NCI-H1930 (cell line): ENCODE data around the gene DRC3.

Experiments used
- DNase-seq, 2 experiments: peaks; one replicate each; lab custom pipeline; 2025; lab: John Stamatoyannopoulos, UW

DRC3 gene

DNA sequence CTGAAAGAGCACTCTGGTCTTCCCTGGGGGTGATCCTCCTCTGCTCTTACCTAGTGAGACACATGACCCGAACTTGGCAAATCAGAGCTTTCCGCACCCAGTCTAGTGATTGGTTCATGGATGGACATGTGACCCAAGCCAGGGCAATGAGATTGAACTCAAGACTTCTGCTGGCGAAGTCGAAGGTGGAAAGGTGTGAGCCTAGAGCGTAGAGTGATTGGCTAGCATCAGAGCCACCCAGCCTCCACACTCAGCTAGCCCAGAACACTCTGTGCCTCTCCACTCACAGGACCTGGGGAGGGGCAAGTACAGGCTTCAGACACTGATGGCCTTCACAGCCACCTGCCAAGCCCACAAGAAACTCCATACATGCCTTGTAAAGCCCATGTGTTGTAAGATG is 48.7 kb downstream of the DRC3 start:
- no peak for DNase-seq

DNA sequence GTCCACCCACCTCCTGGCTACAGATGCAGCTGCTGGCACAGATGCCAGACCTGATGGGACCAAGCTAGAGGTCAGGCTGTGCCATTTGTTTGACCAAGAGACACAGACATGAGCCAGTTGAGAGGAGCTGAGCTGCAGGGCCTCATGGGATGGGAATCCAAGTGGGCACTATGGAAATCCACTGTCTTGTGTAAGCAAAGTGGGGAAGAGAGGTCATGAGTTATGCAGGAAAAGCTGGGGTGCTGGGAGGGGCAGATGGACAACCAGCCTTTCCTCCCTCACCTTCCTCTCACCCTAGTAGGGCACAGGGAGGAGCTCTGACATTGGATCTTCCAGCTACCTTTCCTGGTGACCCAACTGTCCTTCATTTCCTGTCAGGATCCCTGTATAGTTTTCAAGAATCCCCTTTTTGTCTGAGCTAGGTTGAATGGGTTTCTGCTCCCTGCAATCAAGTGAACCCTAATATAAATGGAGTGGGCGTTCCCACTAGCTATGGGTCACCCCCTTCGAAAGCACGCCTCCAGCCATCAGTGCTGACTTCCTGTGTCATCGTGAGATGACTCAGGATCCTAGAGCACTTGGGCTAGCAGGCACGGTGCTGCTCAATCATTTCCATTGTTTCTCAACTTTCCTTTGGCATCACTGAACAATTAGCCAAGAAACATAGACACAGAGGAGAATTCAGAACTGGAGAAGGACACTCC is 52.7 kb downstream of the DRC3 start:
- no peak for DNase-seq

DNA sequence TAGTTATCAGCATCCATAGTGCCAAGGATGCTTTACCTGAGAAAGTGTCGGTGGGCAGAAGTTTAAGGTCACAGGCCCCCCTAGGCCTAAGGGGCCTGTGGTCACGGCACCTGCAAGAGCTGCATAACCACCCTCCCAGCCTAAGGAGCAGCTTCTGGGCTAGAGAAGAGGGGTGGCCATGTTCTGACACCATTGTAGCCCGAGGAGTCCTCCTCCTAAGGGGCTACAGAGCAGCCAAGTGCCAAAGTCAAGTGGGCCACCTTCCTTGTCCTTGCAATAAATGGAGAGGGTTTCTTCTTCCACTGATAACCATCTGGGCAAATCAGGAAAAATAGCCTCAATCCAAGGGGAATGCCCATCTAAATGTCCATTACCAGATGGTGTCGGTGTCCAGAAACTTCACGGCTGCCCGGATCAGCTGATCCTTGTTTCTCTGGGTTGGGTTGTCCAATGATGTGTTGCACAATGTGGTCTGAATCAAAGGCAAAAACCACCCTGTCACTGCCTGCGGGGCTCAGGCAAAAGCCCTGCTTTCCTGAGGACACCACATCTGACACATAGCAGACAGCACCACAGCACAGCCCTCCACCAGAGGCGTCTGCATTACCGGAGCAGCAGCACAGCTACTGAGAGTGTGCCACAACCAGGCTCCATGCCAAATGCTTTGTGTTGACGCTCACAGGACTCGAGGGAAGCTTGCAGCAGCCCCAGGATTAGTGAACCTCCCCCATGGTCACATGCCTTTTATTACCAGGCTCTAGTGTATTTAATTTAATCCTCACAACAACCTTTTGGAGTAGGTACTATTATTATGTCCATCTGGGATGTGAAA is 53.5 kb downstream of the DRC3 start:
- no peak for DNase-seq

DNA sequence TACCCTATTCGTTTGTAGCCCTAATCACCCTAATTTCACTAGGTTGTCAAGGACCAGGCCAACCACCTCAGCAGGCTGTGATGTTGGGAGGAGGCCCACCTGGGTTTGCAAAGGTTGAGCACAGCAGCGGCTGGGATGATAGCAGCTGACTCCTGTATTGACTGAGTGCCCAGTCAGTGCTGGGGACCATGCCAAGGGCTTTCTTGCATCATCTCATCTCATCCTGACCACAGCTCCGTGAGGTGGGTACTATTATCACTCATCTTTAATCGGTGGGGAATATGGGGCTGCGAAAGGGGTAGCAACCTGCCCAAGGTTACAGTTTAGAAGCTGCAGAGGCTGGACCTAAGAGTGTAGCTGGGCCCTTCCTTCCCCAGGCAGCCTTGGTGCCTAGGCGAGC is 54.6 kb downstream of the DRC3 start:
- no peak for DNase-seq

DNA sequence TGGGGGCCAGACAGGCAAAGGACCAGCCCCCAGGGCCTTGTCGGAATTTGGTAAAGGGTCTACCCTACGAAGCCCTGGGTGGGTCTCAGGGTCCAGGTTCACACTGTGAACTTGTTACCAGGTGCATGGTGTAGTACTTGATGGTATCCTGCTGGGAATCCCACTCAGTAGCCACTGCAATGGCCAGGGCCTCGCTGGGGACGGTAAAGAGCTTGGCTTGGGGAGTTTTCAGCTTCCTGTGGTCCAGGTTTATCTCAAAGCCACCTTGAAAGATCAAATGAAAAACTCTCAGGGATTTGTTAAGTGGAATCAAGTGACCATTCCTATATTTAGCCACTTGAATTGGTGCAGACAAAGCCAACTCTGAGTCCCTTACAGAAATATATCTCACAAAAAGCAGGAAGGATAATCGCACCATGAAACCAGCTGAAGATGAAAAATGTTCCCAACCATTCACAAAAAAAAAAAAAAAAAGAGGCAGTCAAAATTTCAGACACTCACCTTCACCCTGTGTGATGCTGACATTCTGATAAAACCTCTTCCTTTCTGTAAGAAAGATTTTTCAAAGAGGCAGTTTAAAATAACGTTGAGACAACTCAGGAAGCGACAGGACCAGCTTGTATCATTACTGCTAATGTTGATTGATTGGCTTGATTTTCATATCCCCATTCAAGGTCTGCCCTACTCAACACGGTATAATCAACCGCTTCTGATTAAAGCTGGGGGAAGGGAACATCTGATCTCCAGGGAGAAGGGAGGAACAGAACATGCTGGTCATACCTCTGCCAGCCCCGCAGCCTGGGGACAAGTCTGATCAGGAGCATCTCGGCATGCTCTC is 55.7 kb downstream of the DRC3 start:
- DNase-seq, result no peak

DNA sequence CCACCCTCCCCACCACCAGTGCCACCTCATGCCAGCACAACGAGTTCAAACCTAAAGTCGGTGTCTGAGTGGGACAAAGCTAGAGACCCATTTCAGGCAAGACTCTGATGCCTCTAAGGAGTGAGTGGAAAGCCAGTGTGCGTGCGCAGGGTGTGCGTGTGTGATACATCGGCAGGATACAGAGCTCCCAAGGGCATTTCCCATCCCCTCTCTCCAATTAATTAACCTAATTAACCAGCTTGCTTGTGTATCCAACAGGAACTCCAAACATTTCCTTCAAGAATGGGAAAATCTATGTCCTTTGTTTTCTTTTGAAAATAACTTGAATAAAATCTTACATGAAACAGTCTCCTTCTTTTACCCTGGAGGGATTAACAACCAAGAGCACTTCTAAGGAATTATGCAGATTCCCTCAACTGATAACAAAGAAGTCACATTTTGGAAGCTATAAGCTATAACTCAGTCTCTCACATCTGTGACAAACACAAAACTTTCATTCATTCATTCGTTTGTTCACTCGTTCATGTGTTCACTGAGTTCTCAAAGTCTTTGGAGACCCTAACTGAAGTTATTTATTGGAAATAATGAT is 56.4 kb downstream of the DRC3 start:
- no peak for DNase-seq

DNA sequence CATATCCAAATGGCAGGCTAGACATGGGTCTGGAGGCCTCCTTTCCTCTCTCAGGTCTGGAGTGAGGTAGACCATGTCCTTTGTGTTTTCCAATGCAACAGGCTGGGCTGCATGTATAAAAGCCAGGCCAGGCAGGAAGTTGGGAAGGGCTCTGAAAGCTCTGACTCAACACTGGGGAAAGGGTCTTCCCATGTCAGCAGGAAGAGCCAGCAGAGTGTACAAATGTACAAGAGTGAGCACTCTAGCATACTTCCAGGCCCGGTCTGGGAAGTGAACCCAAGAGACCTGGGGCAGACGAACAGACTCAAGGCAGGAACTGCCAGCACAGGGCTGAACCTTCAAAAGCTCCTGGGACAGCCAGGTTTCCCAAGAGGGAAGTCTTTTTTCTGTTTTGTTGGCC is 59.3 kb downstream of the DRC3 start:
- no peak for DNase-seq

DNA sequence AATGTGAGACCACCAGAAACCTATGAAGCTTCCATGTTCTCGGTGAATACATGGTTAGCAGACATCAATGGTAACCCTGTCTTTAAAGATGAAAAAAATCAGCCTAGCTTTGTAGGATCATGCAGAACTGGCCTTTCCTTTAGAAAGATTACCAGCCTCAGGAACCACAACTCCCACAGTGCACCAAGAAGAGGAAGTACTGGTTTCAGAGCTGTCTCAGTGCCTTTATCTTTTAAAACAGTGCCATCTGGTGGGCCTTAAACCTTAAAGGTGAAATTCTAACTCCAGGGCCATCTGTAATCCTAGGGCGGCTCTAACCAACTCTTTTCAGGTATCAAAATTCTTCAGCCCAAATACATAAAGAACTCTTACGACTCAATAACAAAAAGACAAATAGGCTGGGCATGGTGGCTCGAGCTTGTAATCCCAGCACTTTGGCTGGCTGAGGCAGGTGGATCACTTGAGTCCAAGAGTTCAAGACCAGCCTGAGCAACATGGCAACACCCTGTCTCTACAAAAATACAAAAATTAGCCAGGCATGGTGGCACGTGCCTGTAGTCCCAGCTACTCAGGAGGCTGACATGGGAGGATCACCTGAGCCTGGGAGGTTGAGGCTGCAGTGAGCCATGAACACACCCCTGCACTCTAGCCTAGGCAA is 60.9 kb downstream of the DRC3 start:
- DNase-seq, result peak; percentile 65 to 74

DNA sequence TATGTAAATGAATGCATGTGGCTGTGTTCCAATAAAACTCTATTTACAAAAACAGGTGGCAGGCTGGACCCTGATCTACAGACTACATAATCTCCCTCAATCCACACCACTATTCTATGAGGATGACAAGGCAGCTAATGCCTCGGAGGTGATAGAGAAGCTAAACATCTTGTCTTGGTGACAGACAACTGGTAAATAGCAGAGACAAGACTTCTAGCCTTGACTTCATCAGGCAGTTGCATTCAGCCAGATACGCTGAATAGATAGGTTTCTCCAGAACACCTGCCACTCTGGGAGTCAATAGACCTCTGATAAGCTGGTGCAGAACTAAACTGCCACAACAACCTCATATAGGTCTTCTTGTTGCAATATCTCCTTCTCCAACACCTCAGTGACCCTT is 63.0 kb downstream of the DRC3 start:
- no peak for DNase-seq

DNA sequence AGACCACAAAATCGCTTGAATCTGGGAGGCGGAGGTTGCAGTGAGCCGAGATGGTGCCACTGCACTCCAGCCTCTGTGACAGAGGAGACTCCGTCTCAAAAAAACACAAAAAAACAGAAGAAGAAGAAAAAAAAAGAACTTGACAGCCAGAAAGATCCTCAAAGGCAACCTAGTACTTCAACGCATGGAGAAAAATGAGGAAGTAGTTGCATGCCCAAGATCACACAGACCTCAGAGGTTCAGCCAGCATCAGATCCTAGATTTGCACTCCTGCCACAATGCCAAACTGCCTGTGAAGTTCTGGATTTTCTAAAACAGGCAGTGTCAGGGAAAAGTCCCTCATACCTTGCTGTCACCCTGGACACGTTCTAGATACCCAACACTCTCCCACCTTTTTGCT is 64.8 kb downstream of the DRC3 start:
- no peak for DNase-seq

DNA sequence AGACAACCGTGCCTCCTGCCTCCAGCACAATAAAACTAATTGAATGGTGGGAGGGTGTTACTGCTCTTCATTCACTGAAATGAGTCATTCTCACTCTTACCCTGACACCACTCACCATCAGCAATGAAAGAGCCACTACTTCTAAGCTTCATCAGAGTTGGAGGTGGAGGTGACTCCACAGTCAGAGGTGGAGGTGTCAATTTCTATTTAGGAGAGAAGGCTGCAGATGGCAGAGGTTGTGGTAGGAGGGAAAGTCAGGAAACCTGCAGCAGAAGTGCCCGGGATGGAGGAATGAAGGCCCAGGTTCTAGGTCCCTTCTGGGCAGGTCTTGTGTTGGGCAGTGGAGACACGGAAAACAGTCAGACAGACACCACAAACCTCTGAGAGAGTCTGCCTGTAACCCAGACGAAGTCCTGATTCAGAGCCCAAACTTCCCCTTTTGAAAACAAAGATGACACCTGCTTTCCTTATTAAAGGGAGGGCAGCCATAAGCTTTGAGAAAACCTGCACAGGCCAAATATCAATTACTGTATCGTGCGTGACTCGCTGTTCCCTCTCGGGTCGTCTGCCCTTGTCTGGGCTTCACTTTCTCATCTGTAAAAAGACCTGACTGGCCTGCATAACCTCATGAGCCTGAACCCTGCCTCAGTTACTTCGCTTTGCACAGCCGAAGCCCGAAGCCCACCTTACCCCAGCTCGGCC is 65.6 kb downstream of the DRC3 start:
- DNase-seq, result no peak

DNA sequence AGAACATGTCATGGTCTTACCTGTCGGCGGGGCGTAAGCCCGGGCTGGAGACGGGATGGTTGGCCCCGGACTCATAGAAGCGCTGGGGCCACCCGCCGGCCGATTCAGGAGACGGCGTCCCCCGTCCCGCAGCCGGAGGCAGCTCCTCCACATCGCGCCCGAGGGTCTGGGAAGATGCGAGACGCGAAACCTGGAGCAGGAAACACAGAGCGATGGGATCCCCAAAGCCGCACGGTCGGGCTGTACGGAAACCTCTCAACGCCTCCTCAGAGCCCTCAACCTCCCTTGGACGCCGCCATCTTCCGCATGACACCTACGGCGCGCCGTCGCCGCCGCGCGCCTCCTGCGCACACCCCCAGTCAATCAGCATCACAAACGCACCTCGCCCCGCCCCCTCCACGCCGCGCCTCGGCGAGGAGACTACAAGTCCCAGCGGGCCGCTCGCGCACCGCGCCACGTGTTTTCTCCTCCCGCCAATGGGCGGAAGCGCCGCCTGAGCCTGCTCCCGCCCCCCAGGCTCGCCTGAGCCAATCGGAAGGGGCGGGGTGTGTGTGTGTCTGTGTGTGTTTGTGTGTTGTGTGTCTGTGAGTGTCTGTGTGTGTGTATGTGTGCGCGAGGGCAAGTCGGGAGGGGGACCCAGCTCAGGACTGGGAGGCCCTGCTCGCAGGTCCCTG is 66.3 kb downstream of the DRC3 start, which contains the start of the genes ATPAF2 and GID4:
Gene ATPAF2 (minus strand): TSS at position 308 of the 674 bp plus-strand sequence. CDS start 155 bp downstream, at position 153.
Gene GID4 (plus strand): TSS at position 548 of the 674 bp plus-strand sequence. CDS start 57 bp downstream, at position 605.
- peak; percentile 97 to 99 for DNase-seq

DNA sequence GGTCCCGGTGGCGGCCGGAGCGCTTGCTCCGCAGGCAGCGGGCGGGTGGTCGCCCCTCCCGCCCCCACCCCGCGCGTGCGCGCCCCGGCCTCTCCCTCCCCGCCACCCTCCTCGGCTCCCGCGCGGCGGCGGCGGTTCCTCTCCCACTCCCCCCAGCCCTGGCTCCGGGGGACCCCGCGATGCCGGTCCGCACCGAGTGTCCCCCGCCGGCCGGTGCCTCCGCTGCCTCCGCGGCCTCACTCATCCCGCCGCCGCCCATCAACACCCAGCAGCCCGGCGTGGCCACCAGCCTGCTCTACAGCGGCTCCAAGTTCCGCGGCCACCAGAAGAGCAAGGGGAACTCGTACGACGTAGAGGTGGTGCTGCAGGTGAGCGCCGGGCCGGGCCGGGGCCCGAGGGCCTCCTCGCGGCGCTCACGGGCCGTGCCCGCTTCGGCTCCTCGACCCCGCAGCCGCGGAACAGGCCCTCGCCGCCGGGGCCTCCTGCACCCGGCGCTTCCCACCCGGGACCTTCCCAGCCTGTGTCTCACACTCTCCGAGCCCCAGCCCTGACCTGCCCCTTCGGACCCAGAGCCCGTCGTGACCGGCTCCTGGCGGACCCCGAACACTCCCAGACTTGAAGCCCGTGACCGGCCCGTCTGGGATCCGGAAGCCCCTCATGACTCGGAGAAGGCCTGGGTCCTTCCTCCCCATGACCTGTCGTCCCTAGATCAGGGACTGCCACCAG is 67.0 kb downstream of the DRC3 start:
- DNase-seq, result no peak

DNA sequence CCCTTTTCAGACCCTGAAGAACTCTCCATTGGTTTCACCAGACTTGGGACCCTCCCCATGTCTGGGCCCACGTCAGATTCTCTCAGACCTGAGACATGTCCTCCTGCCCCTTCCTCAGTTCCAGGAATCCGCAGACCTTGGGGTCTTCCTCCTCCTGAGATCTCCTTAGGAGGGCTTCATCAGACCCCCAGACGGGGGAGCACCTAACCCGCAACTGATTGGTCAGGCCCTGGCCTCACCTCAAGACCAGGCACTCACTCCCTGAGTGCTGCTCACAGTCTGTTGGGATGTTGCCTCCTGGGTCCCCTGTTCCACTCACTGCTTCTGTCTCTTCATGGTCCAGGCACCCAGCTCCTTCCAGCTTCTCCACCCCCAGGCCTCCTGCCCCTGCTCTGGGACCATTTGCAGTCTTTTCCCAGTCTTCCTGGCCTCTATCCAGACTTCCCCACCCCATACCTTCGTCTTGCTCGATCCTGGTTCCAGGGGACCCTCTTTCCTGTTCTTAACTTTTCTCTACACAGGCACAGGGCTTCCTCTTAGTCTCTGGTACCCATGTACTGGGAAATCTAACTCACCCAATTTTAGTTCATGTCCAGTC is 67.7 kb downstream of the DRC3 start:
- no peak for DNase-seq

DNA sequence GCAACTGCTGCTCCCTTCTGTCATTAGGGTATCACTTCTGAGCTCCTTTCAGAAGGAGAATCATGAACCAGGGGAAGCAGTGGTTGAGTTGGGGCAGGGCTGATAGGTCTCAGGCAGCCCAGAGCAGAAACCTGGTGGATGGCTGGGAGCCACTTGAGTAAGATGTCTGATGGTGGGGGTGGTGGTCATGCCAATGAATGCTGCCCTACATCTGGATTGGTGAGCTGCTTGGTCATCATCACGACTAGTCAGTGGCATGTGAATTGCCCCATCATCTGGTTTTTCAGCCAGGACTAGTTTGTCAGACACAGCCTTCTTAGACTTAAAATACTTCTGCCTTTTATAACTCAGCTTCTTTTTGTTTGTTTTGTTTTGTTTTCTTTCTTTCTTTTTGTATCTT is 69.1 kb downstream of the DRC3 start:
- DNase-seq, result no peak

DNA sequence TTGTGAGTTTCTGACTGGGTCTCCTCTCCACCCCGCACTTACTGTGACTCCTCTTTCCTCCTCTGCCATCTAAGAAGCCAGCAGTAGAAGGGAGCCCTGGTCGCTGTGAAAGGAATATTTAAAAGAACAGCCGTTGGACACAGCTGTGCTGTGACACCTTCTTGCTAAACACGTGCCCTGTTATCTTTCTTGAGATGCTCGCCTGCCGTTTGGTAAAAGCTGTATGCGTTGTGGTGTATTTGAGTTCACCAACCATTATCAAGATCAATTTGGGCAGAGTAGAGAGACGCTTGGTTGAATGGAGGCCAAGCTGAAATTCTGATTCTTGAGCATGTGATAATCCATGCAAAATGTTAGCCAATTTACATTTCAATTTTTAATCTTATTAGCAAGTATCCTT is 70.3 kb downstream of the DRC3 start:
- no peak for DNase-seq

DNA sequence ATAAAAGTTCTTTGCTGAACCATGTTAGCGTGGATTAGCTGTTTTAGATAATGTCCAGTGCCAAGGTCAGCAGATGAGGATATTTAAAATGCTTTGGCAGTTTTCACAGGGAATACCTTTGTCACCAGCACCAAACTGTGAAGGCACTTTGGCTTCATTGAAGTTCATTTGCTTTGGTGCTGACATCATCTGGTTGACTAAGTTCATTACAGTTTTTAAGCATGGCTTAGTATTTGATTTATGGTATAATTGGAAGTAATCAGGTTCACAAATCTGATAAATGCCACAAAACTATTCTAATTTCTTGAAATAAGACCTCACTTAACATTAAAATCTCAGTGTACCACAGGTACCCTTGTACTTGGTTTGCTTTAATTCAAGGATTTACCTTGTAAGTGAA is 70.8 kb downstream of the DRC3 start:
- no peak for DNase-seq

DNA sequence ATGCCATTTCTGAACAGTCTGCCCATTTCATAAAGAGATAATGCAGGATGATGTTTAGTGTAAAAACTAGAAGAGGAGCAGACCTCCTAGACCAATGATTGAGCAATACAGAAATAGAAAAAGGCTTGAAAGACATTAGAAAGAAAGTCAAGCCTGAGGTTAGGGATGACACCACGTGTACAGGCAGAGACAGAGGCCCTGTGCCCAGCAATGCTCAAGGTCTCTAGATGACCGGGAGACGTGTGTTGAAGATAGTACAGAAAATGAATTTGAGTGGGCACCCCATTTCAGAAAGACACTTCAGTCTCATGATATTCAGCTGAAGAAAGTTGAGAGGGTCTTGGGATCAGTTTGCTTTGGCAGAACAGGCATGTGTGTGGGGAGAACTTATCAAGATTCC is 71.9 kb downstream of the DRC3 start:
- no peak for DNase-seq

DNA sequence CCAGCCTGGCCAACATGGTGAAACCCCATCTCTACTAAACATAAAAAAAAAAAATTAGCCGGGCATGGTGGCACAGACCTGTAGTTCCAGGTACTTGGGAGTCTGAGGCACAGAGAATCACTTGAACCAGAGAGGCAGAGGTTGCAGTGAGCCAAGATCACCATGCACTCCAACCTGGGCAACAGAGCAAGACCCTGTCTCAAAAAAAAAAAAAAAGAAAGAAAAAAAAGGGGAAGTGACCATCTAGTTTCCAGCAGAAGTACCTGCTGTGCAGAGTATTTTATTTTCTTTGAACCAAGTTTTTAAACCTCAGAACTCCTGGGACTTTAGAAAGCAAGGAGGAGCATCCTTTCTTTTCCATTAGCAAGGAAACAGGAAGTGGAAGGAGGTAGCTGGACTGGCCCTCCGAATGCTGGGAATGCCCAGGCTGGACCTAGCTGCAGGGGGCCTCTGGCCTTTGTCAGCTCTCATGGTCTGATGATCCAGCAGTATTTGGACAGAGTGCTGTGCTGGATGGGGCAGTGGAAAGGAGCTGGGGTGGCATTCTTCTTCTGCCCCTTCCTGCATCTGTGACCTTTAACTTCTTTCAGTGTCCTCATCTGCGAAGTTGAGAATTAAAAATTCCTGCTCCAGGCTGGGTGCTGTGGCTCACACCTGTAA is 73.2 kb downstream of the DRC3 start:
- DNase-seq, result no peak
